Ishikawa (cell line): ENCODE measurements around the gene RPL23.

Experiments
- CEBPB ChIP-seq: IDR thresholded peaks from 2 replicates; pipeline ENCODE4 v1.6.1; 2012
- CREB1 ChIP-seq: IDR thresholded peaks from 2 replicates; pipeline ENCODE4 v1.6.1; 2012; ENCODE audit warnings: low read depth
- EGR1 ChIP-seq: IDR thresholded peaks from 2 replicates; pipeline ENCODE4 v1.6.1; 2012
- EP300 ChIP-seq: IDR thresholded peaks from 2 replicates; pipeline ENCODE4 v1.6.1; 2012; ENCODE audit warnings: borderline replicate concordance
- FOXM1 ChIP-seq: IDR thresholded peaks from 2 replicates; pipeline ENCODE4 v1.6.1; 2012; ENCODE audit warnings: low read depth, borderline replicate concordance
- NFIC ChIP-seq: IDR thresholded peaks from 2 replicates; pipeline ENCODE4 v1.6.1; 2012
- RAD21 ChIP-seq: IDR thresholded peaks from 2 replicates; pipeline ENCODE4 v1.6.1; 2012; ENCODE audit warnings: low read depth
- TAF1 ChIP-seq: IDR thresholded peaks from 2 replicates; pipeline ENCODE4 v1.6.1; 2012; ENCODE audit warnings: low read depth, mild to moderate bottlenecking
- TCF12 ChIP-seq: IDR thresholded peaks from 2 replicates; pipeline ENCODE4 v1.6.1; 2012; ENCODE audit warnings: low read depth
- ZBTB7A ChIP-seq: IDR thresholded peaks from 2 replicates; pipeline ENCODE4 v1.6.1; 2012; ENCODE audit warnings: low read depth
- TF ChIP-seq, protein P1 (sequence below): IDR thresholded peaks from 2 replicates; pipeline ENCODE4 v1.6.1; 2012; ENCODE audit warnings: low read depth, mild to moderate bottlenecking
- TF ChIP-seq, protein P2 (sequence below): IDR thresholded peaks from 2 replicates; pipeline ENCODE4 v1.6.1; 2012
- TF ChIP-seq, protein P3 (sequence below): IDR thresholded peaks from 2 replicates; pipeline ENCODE4 v1.6.1; 2012

DNA sequence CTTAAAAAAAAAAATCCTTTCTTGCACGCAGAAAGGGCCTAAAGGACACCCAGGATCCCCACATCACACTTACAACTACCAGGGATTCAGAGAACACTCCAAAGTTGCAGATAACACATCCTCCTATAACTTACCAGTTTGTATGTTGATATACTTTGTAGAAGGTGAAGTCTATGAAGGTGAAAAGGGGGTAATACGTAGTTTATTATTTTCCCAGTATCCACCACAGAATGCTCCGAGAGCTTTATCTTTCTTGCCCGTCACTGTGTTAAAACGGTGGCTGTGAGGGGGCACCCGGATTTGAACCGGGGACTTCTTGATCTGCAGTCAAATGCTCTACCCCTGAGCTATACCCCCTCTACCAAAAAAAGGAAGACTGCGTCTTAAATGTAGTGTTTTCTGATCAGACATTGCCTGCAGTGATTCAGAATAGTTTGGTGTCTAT is 7.9 kb upstream of the RPL23 start:
- no peak for TF ChIP-seq EP300
- TF ChIP-seq FOXM1, result no peak
- TF ChIP-seq, protein P1, sequence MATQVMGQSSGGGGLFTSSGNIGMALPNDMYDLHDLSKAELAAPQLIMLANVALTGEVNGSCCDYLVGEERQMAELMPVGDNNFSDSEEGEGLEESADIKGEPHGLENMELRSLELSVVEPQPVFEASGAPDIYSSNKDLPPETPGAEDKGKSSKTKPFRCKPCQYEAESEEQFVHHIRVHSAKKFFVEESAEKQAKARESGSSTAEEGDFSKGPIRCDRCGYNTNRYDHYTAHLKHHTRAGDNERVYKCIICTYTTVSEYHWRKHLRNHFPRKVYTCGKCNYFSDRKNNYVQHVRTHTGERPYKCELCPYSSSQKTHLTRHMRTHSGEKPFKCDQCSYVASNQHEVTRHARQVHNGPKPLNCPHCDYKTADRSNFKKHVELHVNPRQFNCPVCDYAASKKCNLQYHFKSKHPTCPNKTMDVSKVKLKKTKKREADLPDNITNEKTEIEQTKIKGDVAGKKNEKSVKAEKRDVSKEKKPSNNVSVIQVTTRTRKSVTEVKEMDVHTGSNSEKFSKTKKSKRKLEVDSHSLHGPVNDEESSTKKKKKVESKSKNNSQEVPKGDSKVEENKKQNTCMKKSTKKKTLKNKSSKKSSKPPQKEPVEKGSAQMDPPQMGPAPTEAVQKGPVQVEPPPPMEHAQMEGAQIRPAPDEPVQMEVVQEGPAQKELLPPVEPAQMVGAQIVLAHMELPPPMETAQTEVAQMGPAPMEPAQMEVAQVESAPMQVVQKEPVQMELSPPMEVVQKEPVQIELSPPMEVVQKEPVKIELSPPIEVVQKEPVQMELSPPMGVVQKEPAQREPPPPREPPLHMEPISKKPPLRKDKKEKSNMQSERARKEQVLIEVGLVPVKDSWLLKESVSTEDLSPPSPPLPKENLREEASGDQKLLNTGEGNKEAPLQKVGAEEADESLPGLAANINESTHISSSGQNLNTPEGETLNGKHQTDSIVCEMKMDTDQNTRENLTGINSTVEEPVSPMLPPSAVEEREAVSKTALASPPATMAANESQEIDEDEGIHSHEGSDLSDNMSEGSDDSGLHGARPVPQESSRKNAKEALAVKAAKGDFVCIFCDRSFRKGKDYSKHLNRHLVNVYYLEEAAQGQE, result no peak
- TF ChIP-seq ZBTB7A, result no peak
- TF ChIP-seq, protein P2, sequence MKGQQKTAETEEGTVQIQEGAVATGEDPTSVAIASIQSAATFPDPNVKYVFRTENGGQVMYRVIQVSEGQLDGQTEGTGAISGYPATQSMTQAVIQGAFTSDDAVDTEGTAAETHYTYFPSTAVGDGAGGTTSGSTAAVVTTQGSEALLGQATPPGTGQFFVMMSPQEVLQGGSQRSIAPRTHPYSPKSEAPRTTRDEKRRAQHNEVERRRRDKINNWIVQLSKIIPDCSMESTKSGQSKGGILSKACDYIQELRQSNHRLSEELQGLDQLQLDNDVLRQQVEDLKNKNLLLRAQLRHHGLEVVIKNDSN, result no peak
- TF ChIP-seq, protein P3, sequence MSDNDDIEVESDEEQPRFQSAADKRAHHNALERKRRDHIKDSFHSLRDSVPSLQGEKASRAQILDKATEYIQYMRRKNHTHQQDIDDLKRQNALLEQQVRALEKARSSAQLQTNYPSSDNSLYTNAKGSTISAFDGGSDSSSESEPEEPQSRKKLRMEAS, result no peak
- TF ChIP-seq EGR1, result no peak
- no peak for TF ChIP-seq NFIC
- TF ChIP-seq RAD21, result no peak
- TF ChIP-seq TCF12, result no peak
- TF ChIP-seq TAF1, result no peak
- no peak for TF ChIP-seq CREB1
- no peak for TF ChIP-seq CEBPB
